ENCODE results near the gene PPIG. TPM values are rescaled to one million over a fixed set of nuclear protein-coding genes. Genes with fewer than 3 reads are reported as not detected.

Gene PPIG
- total and polyA plus RNA-seq, 2 donors (not counting 3 experiments of a cell fraction or from before 2014, with no cell fraction given) = 13.4 to 44.9 TPM

DNA sequence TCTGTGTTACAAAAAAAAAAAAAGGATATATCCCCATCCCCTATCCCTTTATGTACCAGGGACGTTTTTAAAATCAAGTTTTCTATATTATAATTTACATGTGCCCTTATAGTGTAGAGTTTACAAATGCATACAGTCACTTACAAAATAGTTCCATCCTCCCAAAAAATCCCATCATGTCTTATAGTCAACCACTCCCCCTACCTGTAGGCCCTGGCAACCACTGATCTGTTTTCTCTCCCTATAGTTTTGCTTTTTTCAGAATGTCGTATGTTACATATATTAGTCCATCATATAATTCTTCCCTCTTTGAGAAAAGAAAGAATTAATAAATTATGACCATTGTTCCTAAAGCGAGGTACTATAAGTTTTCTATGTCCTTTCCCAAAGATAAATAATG lies 92.2 kb downstream of the PPIG start:
- H3K4me3 ChIP-seq (replicated peaks in 1 of 3; ENCODE audit: insufficient read depth in 1 of 3, low read depth in 1 of 3, low read length in 3 of 3) = no peak overlapping the region
- BruUV-seq (replicated peaks) = no TSS peak
- intact Hi-C loops (cut with micrococcal nuclease) = no loop called here

More for the DNA sequence above, 92.2 kb downstream of the PPIG start:
- Histone ChIP-seq H3K27me3 (ENCODE audit: control insufficient read depth in 2 of 2, insufficient read depth in 2 of 2, low read length in 2 of 2) (peaks cover 0 to 1% of the 10 kb centered on the region in 2 experiments), H3K9me1 (replicated peaks; ENCODE audit: control insufficient read depth, extremely low read depth, insufficient read depth, low read length) (no peaks in the 10 kb centered on the region), H3K27ac (ENCODE audit: insufficient read depth, low read depth, low read length) (no peak overlapping the region), H3K36me3 (ENCODE audit: control insufficient read depth in 2 of 2, extremely low read depth in 1 of 2, insufficient read depth in 2 of 2, low read length in 2 of 2) (no peaks in the 10 kb centered on the region), H3K9me3 (replicated peaks; ENCODE audit: control insufficient read depth, insufficient read depth, low read length) (no peaks in the 10 kb centered on the region), H2AFZ (ENCODE audit: low read depth, low read length) (no peak overlapping the region), H3K9ac (replicated peaks; ENCODE audit: extremely low read depth, insufficient read depth, low read length) (no peak overlapping the region), H3K4me1 (ENCODE audit: control insufficient read depth, extremely low read depth, insufficient read depth, low read length) (no peaks in the 10 kb centered on the region), H3K4me2 (ENCODE audit: insufficient read depth, low read length) (no peak overlapping the region), H3K79me2 (ENCODE audit: control insufficient read depth, insufficient read depth, low read length) (no peaks in the 10 kb centered on the region), H4K20me1 (replicated peaks; ENCODE audit: control insufficient read depth, extremely low read depth, insufficient read depth, low read length) (no peaks in the 10 kb centered on the region)
- dilution Hi-C loops (cut with MboI; ENCODE audit: extremely low pct_ligation_motif_present, low sequenced_read_pairs) = no loop called here
- DNase-seq (ENCODE audit: low read depth, low spot score) (no peak), FAIRE-seq (no peak)
- CTCF ChIA-PET = no interaction called here
- TF ChIP-seq POLR2AphosphoS5 (IDR thresholded peaks at IDR 0.05; ENCODE audit: insufficient read depth, low read depth, low read length) = no peak
- no peak for TF ChIP-seq FOS (IDR thresholded peaks at IDR 0.05; ENCODE audit: borderline replicate concordance, insufficient read depth, low read length)
- TF ChIP-seq JUN (IDR thresholded peaks at IDR 0.05; ENCODE audit: borderline replicate concordance, insufficient read depth, insufficient read length, low read depth) = no peak
- TF ChIP-seq, protein P1, sequence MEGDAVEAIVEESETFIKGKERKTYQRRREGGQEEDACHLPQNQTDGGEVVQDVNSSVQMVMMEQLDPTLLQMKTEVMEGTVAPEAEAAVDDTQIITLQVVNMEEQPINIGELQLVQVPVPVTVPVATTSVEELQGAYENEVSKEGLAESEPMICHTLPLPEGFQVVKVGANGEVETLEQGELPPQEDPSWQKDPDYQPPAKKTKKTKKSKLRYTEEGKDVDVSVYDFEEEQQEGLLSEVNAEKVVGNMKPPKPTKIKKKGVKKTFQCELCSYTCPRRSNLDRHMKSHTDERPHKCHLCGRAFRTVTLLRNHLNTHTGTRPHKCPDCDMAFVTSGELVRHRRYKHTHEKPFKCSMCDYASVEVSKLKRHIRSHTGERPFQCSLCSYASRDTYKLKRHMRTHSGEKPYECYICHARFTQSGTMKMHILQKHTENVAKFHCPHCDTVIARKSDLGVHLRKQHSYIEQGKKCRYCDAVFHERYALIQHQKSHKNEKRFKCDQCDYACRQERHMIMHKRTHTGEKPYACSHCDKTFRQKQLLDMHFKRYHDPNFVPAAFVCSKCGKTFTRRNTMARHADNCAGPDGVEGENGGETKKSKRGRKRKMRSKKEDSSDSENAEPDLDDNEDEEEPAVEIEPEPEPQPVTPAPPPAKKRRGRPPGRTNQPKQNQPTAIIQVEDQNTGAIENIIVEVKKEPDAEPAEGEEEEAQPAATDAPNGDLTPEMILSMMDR (IDR thresholded peaks at IDR 0.05; ENCODE audit: extremely low read depth in 1 of 2, insufficient read depth in 1 of 2, low read depth in 1 of 2, low read length in 2 of 2) = no peak
- TF ChIP-seq EZH2 (IDR thresholded peaks at IDR 0.05; ENCODE audit: borderline replicate concordance, low read depth, low read length, severe bottlenecking) = no peak
- TF ChIP-seq, protein P2, sequence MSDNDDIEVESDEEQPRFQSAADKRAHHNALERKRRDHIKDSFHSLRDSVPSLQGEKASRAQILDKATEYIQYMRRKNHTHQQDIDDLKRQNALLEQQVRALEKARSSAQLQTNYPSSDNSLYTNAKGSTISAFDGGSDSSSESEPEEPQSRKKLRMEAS (IDR thresholded peaks at IDR 0.05; ENCODE audit: insufficient read depth, insufficient read length) = no peak
- TF ChIP-seq POLR2A (IDR thresholded peaks at IDR 0.05; ENCODE audit: low read depth, low read length) = no peak
- no peak for TF ChIP-seq GATA2 (IDR thresholded peaks at IDR 0.05; ENCODE audit: insufficient read depth, insufficient read length, low read depth, low read length)
- no peak for TF ChIP-seq MYC (IDR thresholded peaks at IDR 0.05; ENCODE audit: low read depth, low read length)
- POLR2A ChIA-PET = no interaction called here
